Kidney epithelial cell (primary cell): ENCODE data around the gene BAHCC1. TPM values are rescaled to one million over a fixed set of nuclear protein-coding genes. Genes with fewer than 3 reads are reported as not detected.

Experiments
- DNase-seq: peaks from one replicate; pipeline ENCODE4 v3.0.0-alpha.2; 2010; ENCODE audit warnings: low read depth
- H3K27me3 ChIP-seq: 2 replicates; pipeline ENCODE4 v1.6.0; 2011; ENCODE audit warnings: low read length; ENCODE audit not compliant: control insufficient read depth, insufficient read depth
- H3K36me3 ChIP-seq: 2 replicates; pipeline ENCODE4 v1.5.1; 2011; ENCODE audit warnings: low read length; ENCODE audit not compliant: control insufficient read depth, insufficient read depth
- H3K4me3 ChIP-seq: 2 replicates; pipeline ENCODE4 v1.5.1; 2011; ENCODE audit warnings: low read depth, mild to moderate bottlenecking, control low read depth, low read length
- CTCF ChIP-seq: IDR thresholded peaks from 2 replicates; pipeline ENCODE4 v1.5.1; 2011; ENCODE audit warnings: mild to moderate bottlenecking, moderate library complexity, low read length, control low read depth, inconsistent platforms; ENCODE audit not compliant: insufficient read depth, poor library complexity, severe bottlenecking
- total RNA-seq: library from RNA; depleted of rRNA; stranded (reverse); fragments of >200 nt; gene quantifications from 2 replicates; pipeline ENCODE4 v1.2.3, GENCODE V29; 2015

Gene BAHCC1
- total RNA-seq, 1 donor from 2014 or later, result 6.6 TPM

- no peak for DNase-seq
- Histone ChIP-seq H3K36me3 (no peaks in the 10 kb centered on the region), H3K27me3 (no peaks in the 10 kb centered on the region), H3K4me3 (no peak overlapping the region)
- TF ChIP-seq CTCF, result no peak
Observed at GRCh38 chr17:81427173-81428120, 32.2 kb downstream of the BAHCC1 start.

- no peaks in the 10 kb centered on the region for H3K36me3 ChIP-seq
- DNase-seq, result no peak
- H3K4me3 ChIP-seq, result no peak overlapping the region
- TF ChIP-seq CTCF, result no peak
- no peaks in the 10 kb centered on the region for H3K27me3 ChIP-seq
Observed at GRCh38 chr17:81428121-81428515, 32.9 kb downstream of the BAHCC1 start.

- no peak for TF ChIP-seq CTCF
- no peaks in the 10 kb centered on the region for H3K36me3 ChIP-seq
- no peak overlapping the region for H3K4me3 ChIP-seq
- DNase-seq, result no peak
- no peaks in the 10 kb centered on the region for H3K27me3 ChIP-seq
Observed at GRCh38 chr17:81428516-81428915, 33.3 kb downstream of the BAHCC1 start.

- no peak for TF ChIP-seq CTCF
- DNase-seq, result no peak
- Histone ChIP-seq H3K36me3 (no peaks in the 10 kb centered on the region), H3K4me3 (no peak overlapping the region), H3K27me3 (no peaks in the 10 kb centered on the region)
Observed at GRCh38 chr17:81428948-81429774, 33.9 kb downstream of the BAHCC1 start.

- TF ChIP-seq CTCF, result no peak
- no peak overlapping the region for H3K4me3 ChIP-seq
- H3K27me3 ChIP-seq, result no peaks in the 10 kb centered on the region
- no peak for DNase-seq
- H3K36me3 ChIP-seq, result no peaks in the 10 kb centered on the region
Observed at GRCh38 chr17:81429821-81430551, 34.7 kb downstream of the BAHCC1 start.
